Spleen (tissue), 11 donors: ENCODE data around the gene SPO11. TPM values are rescaled to one million over a fixed set of nuclear protein-coding genes. Genes with fewer than 3 reads are reported as not detected.

Source experiments
- DNase-seq: peaks from one replicate; pipeline ENCODE4 v3.0.0-alpha.2; 2020
- H3K27ac ChIP-seq, 8 donors: fragments of 200-600 bp; sonication (generic) in 7 of 8; 1 replicate in 4 of 8; 2 replicates in 4 of 8; pipeline versions ENCODE4 v1.5.0 to v1.8.0; 2016 to 2021; ENCODE audit warnings: inconsistent platforms in 4 of 8, mild to moderate bottlenecking in 4 of 8, moderate library complexity in 1 of 8
- H3K27me3 ChIP-seq, 7 donors: fragments of 200-600 bp; sonication (generic) in 6 of 7; replicated peaks in 1 of 7; 1 replicate in 4 of 7; 2 replicates in 3 of 7; pipeline versions ENCODE4 v1.5.0 to v1.8.0; 2016 to 2021; ENCODE audit warnings: inconsistent platforms in 3 of 7, mild to moderate bottlenecking in 1 of 7
- H3K36me3 ChIP-seq, 6 donors: fragments of 200-600 bp; sonication (generic) in 5 of 6; 1 replicate in 4 of 6; 2 replicates in 2 of 6; pipeline versions ENCODE4 v1.5.0 to v1.8.0; 2016 to 2021; ENCODE audit warnings: inconsistent platforms in 2 of 6
- H3K4me1 ChIP-seq, 6 donors: fragments of 200-600 bp; sonication (generic) in 5 of 6; 1 replicate in 3 of 6; 2 replicates in 3 of 6; pipeline versions ENCODE4 v1.5.0 to v1.8.0; 2016 to 2021; ENCODE audit warnings: inconsistent platforms in 3 of 6
- H3K4me3 ChIP-seq, 8 donors: fragments of 200-600 bp; sonication (generic) in 7 of 8; 1 replicate in 4 of 8; 2 replicates in 4 of 8; pipeline versions ENCODE4 v1.5.0 to v1.8.0; 2016 to 2021; ENCODE audit warnings: inconsistent platforms in 4 of 8, mild to moderate bottlenecking in 4 of 8, moderate library complexity in 2 of 8
- H3K9me3 ChIP-seq, 8 donors: fragments of 200-600 bp; sonication (generic) in 7 of 8; 1 replicate in 4 of 8; 2 replicates in 4 of 8; pipeline versions ENCODE4 v1.5.0 to v1.8.0; 2016 to 2021; ENCODE audit warnings: inconsistent platforms in 4 of 8
- POLR2A ChIP-seq, 3 donors: fragments of 450-650 bp; IDR thresholded peaks; one replicate each; pipeline ENCODE4 v1.5.1; 2017; ENCODE audit warnings: antibody characterized with exemption in 3 of 3, mild to moderate bottlenecking in 1 of 3
- POLR2AphosphoS5 ChIP-seq, 3 donors: sonication (generic); formaldehyde crosslinking; IDR thresholded peaks; one replicate each; pipeline ENCODE4 v1.5.1; 2017; ENCODE audit warnings: antibody characterized with exemption in 3 of 3
- WGBS, 5 donors: extraction: QIAGEN DNeasy Blood & Tissue Kit in 3 of 5; methylation state at CpG; one replicate each; pipeline versions ENCODE4 v1.1.5 to v1.1.7; 2013 to 2018; 5-methylcytosine and 5-hydroxymethylcytosine counted together
- intact Hi-C: fragments of 100-400 bp; cut with DNase I; formaldehyde crosslinking; loops from one replicate; pipeline ENCODE4 v1.15.0; 2023; ENCODE audit warnings: low total_unique reads
- polyA plus RNA-seq, 3 donors: library from polyadenylated mRNA; stranded (reverse); fragments of 200-250 nt; gene quantifications; one replicate each; pipeline ENCODE4 v1.2.1, GENCODE V29; 2013
- total RNA-seq, 7 donors: library from RNA; depleted of rRNA in 3 of 7; stranded (reverse); fragments of >200 nt in 3 of 7; fragmentation: NEBNext Ultra II Directional in 4 of 7; extraction: Animal tissue kit (Norgen Biotek cat#: 25700) in 4 of 7; gene quantifications; one replicate each; pipeline versions ENCODE4 v1.1.0 to v1.2.1, GENCODE V29; 2016 to 2021
- TF ChIP-seq, protein P1 (sequence below), 11 experiments: fragments of 200-600 bp in 7 of 11; fragments of 450-650 bp in 4 of 11; sonication (generic) in 4 of 11; IDR thresholded peaks in 8 of 11; conservative IDR thresholded peaks in 3 of 11; 1 replicate in 7 of 11; 2 replicates in 4 of 11; pipeline versions ENCODE4 v1.4.0 to v1.8.0; 2016 to 2021; ENCODE audit warnings: antibody characterized with exemption in 11 of 11, inconsistent platforms in 4 of 11, mild to moderate bottlenecking in 1 of 11
- donor health status: healthy with polysubstance abuse.
- donor health status: DM: no; HTN: no; CAD: no; lungs with moderate emphysema.
- donor health status: DM: no; HTN: no; CAD: no.
- donor health status: Bipolar disorder and iron deficiency.
- donor health status: healthy.
- donor health status: DM: no; HTN: no; CAD: no.
- donor health status: DM: yes; HTN: yes; CAD: no.

The SPO11 gene
- total and polyA plus RNA-seq, 10 donors: not detected

DNA sequence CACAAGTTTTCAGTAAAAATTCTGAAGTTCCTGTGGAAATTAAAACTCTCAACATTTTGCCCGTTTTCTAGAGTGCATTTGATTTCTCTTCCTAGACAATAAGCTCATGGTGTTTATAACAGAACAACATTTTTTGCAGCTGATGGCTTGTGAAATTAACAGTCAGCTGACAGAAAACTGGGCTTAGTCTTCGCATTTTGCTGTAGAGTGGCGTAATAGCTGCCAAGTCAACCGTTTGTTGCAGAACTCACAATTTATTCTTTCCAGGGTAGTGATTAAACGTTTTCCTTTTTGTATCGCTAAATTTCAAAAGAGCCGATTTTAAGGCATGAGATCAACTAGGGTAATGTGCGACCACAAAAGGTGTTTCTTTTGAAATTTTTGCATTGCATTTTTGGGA, 1.4 kb downstream of the SPO11 start:
- WGBS, 5 donors: 49 to 76% (median 65%) methylated on average over 8 of the region's 8 CpGs
- Histone ChIP-seq H3K9me3 (no peaks in the 10 kb centered on the region), H3K36me3 (no peaks in the 10 kb centered on the region), H3K4me1 (no peaks in the 10 kb centered on the region), H3K4me3 (no peak overlapping the region), H3K27ac (no peak overlapping the region), H3K27me3 (peaks cover 0 to 87% (median 33%) of the 10 kb centered on the region in 7 donors)
- intact Hi-C loops: no loop called here
- TF ChIP-seq, protein P1, sequence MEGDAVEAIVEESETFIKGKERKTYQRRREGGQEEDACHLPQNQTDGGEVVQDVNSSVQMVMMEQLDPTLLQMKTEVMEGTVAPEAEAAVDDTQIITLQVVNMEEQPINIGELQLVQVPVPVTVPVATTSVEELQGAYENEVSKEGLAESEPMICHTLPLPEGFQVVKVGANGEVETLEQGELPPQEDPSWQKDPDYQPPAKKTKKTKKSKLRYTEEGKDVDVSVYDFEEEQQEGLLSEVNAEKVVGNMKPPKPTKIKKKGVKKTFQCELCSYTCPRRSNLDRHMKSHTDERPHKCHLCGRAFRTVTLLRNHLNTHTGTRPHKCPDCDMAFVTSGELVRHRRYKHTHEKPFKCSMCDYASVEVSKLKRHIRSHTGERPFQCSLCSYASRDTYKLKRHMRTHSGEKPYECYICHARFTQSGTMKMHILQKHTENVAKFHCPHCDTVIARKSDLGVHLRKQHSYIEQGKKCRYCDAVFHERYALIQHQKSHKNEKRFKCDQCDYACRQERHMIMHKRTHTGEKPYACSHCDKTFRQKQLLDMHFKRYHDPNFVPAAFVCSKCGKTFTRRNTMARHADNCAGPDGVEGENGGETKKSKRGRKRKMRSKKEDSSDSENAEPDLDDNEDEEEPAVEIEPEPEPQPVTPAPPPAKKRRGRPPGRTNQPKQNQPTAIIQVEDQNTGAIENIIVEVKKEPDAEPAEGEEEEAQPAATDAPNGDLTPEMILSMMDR (IDR thresholded peaks at IDR 0.05 in 8 of 11, conservative IDR thresholded peaks at IDR 0.05 in 3 of 11): no peak
- no peak for TF ChIP-seq POLR2A (IDR thresholded peaks at IDR 0.05)
- TF ChIP-seq POLR2AphosphoS5 (IDR thresholded peaks at IDR 0.05): no peak
- no peak for DNase-seq

DNA sequence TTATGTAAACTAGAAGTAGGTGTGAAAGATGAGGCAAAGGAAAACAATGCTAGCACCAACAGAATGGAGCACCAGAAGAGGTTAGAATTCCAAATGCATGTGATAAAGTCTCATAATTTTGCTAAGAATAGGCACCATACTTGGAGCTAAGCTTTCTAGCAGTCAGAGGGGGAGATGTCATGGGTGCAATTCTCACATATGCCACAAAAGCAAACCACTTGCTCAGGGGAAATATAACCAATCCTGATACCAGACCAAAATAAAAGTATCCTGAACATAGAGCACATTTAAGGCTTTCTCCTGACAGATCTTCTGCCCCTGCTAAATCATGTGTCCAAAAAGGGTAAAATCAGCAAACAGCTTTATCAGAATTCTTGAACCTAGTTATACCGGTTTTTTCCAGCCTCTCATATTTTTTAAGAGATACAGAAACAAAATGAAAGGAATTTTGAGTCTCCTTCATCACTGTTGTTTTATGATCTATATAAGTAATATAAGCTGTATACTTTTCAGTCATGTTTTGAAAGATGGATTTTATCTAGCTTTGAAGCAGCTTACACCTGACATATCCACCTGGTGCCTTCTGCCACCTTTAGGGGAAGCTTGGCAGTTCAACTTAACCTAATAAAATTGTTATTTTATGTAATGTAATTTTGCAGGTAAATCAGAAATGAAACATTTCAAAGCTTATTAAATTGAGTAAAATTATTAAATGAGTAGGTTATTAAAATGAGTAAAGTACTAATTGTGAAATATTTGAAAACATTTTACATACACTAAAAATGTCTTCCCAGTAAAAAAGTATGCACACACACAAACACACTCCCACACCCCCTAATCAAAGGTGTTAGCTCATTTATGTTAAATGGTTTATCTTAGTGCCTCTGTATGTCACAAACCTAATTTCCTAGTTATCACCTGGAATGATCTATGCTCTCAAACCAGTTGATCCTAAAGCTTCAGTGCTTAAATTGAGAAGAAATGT, 2.8 kb downstream of the SPO11 start:
- intact Hi-C loops: no loop called here
- Histone ChIP-seq H3K9me3 (no peaks in the 10 kb centered on the region), H3K4me3 (no peak overlapping the region), H3K4me1 (no peaks in the 10 kb centered on the region), H3K36me3 (no peaks in the 10 kb centered on the region), H3K27ac (no peak overlapping the region), H3K27me3 (peaks cover 0 to 89% (median 33%) of the 10 kb centered on the region in 7 donors)
- WGBS, 5 donors: 57 to 81% (median 69%) methylated on average over 1 of the region's 1 CpG
- DNase-seq: no peak
- TF ChIP-seq, protein P1 (IDR thresholded peaks at IDR 0.05 in 8 of 11, conservative IDR thresholded peaks at IDR 0.05 in 3 of 11): no peak
- no peak for TF ChIP-seq POLR2A (IDR thresholded peaks at IDR 0.05)
- TF ChIP-seq POLR2AphosphoS5 (IDR thresholded peaks at IDR 0.05): no peak

DNA sequence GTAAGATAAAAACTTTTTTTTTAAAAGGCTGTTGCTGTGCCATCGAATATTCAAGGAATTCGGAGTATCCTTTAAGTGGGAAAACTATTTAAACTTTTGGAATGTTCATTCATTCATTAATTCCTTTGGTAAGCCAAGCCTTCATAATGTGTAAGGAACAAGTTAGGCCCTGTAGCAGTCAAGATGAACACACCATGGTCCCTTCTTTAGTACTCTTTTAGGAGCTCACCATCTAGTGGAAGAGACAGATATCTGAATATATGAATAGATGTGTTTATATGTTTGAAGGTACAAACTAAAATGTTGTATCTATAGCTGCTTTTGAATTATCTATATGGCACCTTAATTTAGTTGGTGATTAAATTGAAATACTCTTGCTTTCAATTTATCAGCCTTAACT, 5.8 kb downstream of the SPO11 start:
- Histone ChIP-seq H3K36me3 (no peaks in the 10 kb centered on the region), H3K9me3 (no peaks in the 10 kb centered on the region), H3K27ac (no peak overlapping the region), H3K27me3 (peaks cover 0 to 86% (median 24%) of the 10 kb centered on the region in 7 donors), H3K4me1 (no peaks in the 10 kb centered on the region), H3K4me3 (no peak overlapping the region)
- DNase-seq: no peak
- intact Hi-C loops: no loop called here
- TF ChIP-seq POLR2AphosphoS5 (IDR thresholded peaks at IDR 0.05) (no peak), POLR2A (IDR thresholded peaks at IDR 0.05) (no peak)
- TF ChIP-seq, protein P1 (IDR thresholded peaks at IDR 0.05 in 8 of 11, conservative IDR thresholded peaks at IDR 0.05 in 3 of 11): no peak
- 67 to 83% (median 81%) methylated on average over 2 of the region's 2 CpGs for WGBS, 5 donors

DNA sequence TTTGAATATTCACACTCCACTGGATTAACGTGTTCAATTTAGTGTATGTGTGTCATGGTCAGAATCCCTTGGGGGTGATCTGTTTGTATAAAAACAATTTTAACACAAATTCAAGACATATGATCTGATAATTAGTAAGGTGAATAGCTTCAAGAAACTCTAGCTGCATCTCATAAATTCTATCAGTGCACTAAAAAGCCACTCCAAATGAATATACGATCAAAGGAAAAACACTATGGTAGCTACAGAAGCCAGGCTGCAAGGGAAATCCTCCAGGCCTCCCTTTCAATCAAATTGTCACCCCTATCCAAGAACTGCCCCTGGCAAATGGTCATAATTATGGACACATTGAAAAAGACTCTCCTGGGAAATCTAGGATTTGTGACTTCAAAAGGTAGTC, 12.1 kb downstream of the SPO11 start:
- no peaks in the 10 kb centered on the region for H3K9me3 ChIP-seq
- intact Hi-C loops: no loop called here
- no peak for DNase-seq
- WGBS, 5 donors: 71 to 75% (median 73%) methylated on average over 2 of the region's 2 CpGs
- no peak overlapping the region for H3K4me3 ChIP-seq
- H3K27ac ChIP-seq: no peak overlapping the region
- peaks cover 0 to 38% (median 0%) of the 10 kb centered on the region in 7 donors for H3K27me3 ChIP-seq
- TF ChIP-seq, protein P1 (IDR thresholded peaks at IDR 0.05 in 8 of 11, conservative IDR thresholded peaks at IDR 0.05 in 3 of 11): no peak
- H3K4me1 ChIP-seq: no peaks in the 10 kb centered on the region
- H3K36me3 ChIP-seq: no peaks in the 10 kb centered on the region
